Natural killer cell treated with Interleukin-12 subunit alpha and Interleukin-12 subunit beta and Interleukin-15 and Interleukin-18, amount 100 ng/mL, for 72 hours (primary cell): ENCODE measurements around the gene EN1. TPM values are rescaled to one million over a fixed set of nuclear protein-coding genes. Genes with fewer than 3 reads are reported as not detected.
A peak's percentile ranks its signal among the peaks of the same experiment; 100 is the strongest.

ENCODE experiments used
- ATAC-seq, 2 donors: fragments of 150-1000 bp; cut with Tn5 transposase in 1 of 2; sonication (Bioruptor Pico), chemical (Tn5 transposase) in 1 of 2; 2 replicates each; pipeline ENCODE4 v1.10.0; 2021
- DNase-seq: peaks from one replicate; pipeline ENCODE4 v3.0.0; 2022; ENCODE audit warnings: low spot score
- H3K27ac Mint-ChIP-seq, 2 donors: 1 replicate in 1 of 2; 2 replicates in 1 of 2; pipeline ENCODE4 v1.8.0; 2022; ENCODE audit warnings: mixed read lengths in 2 of 2, mild to moderate bottlenecking in 1 of 2, moderate library complexity in 1 of 2
- H3K27me3 Mint-ChIP-seq, 2 donors: 1 replicate in 1 of 2; 2 replicates in 1 of 2; pipeline ENCODE4 v1.8.0; 2022; ENCODE audit warnings: mixed read lengths in 2 of 2
- H3K36me3 Mint-ChIP-seq: one replicate; pipeline ENCODE4 v1.8.0; 2022; ENCODE audit warnings: mixed read lengths
- H3K4me1 Mint-ChIP-seq, 2 donors: 1 replicate in 1 of 2; 2 replicates in 1 of 2; pipeline ENCODE4 v1.8.0; 2022; ENCODE audit warnings: low read depth in 2 of 2, mixed read lengths in 2 of 2, mild to moderate bottlenecking in 1 of 2
- H3K4me3 Mint-ChIP-seq: one replicate; pipeline ENCODE4 v1.8.0; 2022; ENCODE audit warnings: mixed read lengths
- H3K9me3 Mint-ChIP-seq: 2 replicates; pipeline ENCODE4 v1.8.0; 2022; ENCODE audit warnings: mixed read lengths
- total RNA-seq, 2 donors: library from RNA; stranded (reverse); gene quantifications; one replicate each; pipeline ENCODE4 v1.2.3, GENCODE V29; 2022

The EN1 gene
- total RNA-seq, 2 donors from 2014 or later = not detected

DNA sequence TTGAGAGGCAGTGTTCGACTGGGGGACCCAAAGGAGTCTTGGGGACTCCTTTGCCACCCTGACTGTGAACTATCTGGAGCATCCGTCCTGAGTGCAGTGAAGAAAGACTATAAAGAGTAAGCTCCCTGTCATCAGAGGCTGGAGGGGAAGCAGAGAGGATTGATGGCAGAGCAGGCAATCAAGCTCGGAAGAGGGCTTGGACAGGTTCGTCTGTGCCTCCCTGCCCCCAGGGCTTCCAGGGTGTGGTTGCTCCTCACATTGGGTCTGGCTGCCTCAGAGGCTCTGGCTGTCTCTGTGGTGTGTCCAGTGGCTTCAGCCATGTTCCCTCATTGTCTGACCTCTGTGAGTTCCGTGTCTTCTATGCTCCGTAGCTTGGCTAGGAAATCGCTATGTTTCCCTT is 13.8 kb upstream of the EN1 start:
- no peaks in the 10 kb centered on the region for H3K36me3 Mint-ChIP-seq
- peaks cover 38 to 48% of the 10 kb centered on the region in 2 donors for H3K27me3 Mint-ChIP-seq
- no peak for DNase-seq
- H3K9me3 Mint-ChIP-seq = no peaks in the 10 kb centered on the region
- H3K27ac Mint-ChIP-seq = no peak overlapping the region
- no peak for ATAC-seq
- peaks cover 3 to 4% of the 10 kb centered on the region in 2 donors for H3K4me1 Mint-ChIP-seq
- H3K4me3 Mint-ChIP-seq = no peak overlapping the region

DNA sequence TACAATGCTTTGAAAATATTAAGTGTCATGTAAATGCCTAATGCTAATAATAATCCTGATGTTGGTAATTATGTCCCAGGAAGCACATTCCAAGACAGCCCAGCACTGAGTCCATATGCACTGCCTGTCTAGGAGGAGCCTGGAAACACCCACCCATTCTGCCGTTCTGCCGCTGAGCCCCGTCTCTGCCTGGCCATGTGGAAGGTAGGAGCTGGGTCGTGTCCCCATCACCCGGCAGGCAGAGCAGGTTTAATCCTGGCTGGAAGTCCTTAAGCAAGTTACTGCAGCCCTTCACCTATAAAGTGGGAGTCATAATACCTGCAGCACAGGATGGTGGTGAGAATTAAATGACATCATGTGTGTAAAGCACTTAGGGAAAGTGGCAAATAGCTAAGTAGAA is 13.1 kb upstream of the EN1 start:
- peaks cover 38 to 51% of the 10 kb centered on the region in 2 donors for H3K27me3 Mint-ChIP-seq
- H3K9me3 Mint-ChIP-seq = no peaks in the 10 kb centered on the region
- no peaks in the 10 kb centered on the region for H3K36me3 Mint-ChIP-seq
- ATAC-seq = no peak
- DNase-seq = no peak
- no peak overlapping the region for H3K4me3 Mint-ChIP-seq
- no peak overlapping the region for H3K27ac Mint-ChIP-seq
- H3K4me1 Mint-ChIP-seq = peaks cover 4 to 6% of the 10 kb centered on the region in 2 donors

DNA sequence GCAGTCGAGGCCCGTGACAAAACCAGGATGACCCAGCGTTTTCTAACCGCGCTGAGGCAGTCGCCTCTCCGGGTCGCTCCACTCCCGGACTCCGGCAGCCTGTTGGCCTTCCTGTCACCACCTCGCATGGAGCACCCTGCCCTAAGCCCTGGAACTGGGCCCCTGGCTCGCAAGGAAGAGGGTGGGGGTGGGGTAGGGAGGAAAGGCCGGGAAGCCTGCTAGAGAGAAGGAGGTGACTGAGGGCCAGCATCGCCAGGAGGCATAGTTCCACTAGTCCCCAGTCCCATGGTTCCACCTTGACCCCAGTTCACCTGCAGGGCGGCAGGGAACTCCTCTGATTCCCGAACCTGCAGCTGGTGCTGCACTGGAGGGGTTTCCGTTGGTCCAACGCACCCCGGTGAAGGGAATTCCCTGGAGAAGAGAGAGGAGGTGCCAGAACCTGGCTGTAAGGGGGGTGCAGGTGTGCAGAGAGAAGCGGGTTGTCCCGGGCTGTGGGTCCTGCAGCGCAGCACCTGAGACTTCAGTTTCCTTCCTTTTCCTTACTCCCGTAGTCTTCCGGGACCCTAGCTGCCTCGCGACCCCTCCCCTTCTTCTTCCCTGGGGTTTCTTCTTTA is 11.8 kb upstream of the EN1 start:
- H3K9me3 Mint-ChIP-seq = no peaks in the 10 kb centered on the region
- no peaks in the 10 kb centered on the region for H3K36me3 Mint-ChIP-seq
- ATAC-seq = no peak
- peaks cover 35 to 54% of the 10 kb centered on the region in 2 donors for H3K27me3 Mint-ChIP-seq
- H3K27ac Mint-ChIP-seq = no peak overlapping the region
- DNase-seq = no peak
- peaks cover 5 to 8% of the 10 kb centered on the region in 2 donors for H3K4me1 Mint-ChIP-seq
- H3K4me3 Mint-ChIP-seq = no peak overlapping the region

DNA sequence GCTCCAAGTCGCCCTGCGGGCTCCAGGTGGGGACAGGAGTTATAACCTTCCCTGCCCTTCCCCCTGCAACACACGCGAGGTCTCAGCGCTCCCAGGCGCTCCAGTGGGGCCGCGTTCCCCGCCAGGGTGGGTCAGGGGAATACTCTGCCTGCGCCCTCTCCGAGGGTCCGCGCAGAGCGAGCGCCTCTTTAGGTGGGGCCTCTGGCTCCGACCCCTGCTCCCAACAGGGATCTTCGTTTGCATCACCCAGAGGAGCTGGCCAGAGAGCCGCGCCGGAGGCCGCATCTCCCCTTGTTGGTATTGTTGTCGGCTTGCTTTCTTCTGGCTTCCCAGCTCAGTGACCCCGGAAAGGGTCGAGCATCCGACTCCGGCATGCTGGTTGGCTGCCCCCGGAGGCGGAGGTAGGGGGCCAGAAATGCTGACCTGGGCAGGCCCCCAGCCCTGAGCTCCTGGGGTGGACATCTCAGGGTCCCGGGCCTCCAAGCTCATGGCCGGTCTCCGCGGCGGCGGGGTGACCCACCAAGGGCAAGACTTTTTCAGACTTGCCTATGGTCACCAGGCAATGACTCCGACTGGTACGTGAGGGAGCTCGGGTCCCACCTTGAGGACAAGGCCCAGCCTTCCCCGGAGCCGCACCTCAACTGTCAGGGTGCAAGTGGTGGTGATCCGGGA is 11.2 kb upstream of the EN1 start:
- no peak for ATAC-seq
- H3K36me3 Mint-ChIP-seq = no peaks in the 10 kb centered on the region
- H3K27ac Mint-ChIP-seq = no peak overlapping the region
- H3K27me3 Mint-ChIP-seq = peaks cover 39 to 60% of the 10 kb centered on the region in 2 donors
- H3K4me3 Mint-ChIP-seq = no peak overlapping the region
- H3K9me3 Mint-ChIP-seq = no peaks in the 10 kb centered on the region
- DNase-seq = no peak
- peaks cover 9 to 12% of the 10 kb centered on the region in 2 donors for H3K4me1 Mint-ChIP-seq

DNA sequence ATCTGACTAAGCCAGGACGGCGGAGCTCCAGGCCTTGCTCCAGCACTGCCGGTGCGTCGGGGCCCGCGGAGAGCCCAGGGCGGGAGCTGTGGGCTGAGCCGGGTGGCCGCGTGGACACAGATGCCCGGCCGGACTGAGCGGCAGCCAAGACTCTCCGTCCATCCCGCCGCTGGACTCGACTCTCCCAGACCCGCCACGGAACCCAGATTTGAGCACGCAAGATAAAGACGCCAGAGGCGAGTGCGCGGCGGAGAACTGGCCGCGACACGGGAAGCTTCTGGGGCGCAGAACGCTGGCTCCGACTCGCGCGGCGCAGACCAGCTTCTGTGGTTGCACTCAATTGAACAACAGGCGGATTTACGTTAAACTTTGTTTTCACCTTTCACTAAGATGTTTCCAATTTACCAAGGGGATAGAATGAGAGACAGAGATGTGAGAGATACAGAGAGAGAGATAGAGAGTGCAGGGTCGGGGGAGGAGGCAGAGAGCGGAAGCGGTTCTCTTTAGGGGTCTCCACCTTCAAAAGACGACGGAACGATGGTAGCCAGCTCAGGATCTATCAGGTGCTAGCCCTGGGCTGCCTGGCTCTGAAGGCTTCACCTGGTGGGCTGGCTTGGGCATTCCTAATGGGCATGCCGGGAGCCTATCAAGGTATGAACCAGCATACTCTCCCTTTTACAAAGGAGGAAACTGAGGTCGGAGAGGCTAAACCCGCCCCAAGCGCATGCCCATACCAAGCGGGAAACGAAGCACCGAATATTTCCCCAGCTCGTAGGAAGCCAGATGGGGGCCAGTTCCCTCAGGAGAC is 10.4 kb upstream of the EN1 start:
- peaks cover 9 to 16% of the 10 kb centered on the region in 2 donors for H3K4me1 Mint-ChIP-seq
- H3K4me3 Mint-ChIP-seq = no peak overlapping the region
- no peak overlapping the region for H3K27ac Mint-ChIP-seq
- no peaks in the 10 kb centered on the region for H3K9me3 Mint-ChIP-seq
- H3K27me3 Mint-ChIP-seq = peaks cover 43 to 64% of the 10 kb centered on the region in 2 donors
- ATAC-seq (no peak), DNase-seq (no peak)
- no peaks in the 10 kb centered on the region for H3K36me3 Mint-ChIP-seq

DNA sequence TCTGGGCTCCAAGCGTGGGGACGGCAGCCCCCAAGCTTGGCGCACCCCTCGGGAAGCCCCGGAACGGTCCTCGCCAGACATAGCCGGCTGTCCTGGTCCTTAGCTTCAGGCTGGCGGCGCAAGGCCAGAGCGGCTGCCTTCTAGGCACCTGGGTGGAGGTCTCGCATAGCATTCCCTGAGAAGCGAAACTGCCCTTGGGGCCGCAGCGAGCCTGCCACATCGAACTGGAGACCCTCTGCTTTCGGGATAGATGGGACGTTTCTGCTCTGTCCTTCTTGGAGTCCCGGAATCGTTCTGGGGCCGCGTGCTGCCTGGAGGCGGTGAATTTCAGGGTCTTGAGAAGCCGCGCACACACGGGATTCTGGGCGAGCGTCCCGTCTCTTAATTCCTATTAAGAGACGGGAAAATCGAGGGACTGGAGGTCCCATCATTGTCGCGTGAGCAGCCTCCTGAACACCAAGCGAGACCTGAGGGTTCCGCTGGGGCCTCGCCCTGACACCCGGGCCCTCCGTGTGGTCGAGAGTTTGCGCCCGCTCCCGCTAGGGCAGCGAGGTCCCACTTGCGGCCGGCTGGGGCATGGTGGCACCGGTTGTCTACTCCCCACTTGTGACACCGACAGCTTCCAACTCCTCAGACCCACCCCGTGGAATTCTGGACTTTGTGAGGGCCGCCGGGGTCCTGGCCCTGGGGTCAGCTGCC is 9.7 kb upstream of the EN1 start:
- peaks cover 44 to 64% of the 10 kb centered on the region in 2 donors for H3K27me3 Mint-ChIP-seq
- H3K4me1 Mint-ChIP-seq = peaks cover 9 to 19% of the 10 kb centered on the region in 2 donors
- no peak overlapping the region for H3K4me3 Mint-ChIP-seq
- H3K36me3 Mint-ChIP-seq = no peaks in the 10 kb centered on the region
- DNase-seq (no peak), ATAC-seq (no peak)
- H3K27ac Mint-ChIP-seq = no peak overlapping the region
- no peaks in the 10 kb centered on the region for H3K9me3 Mint-ChIP-seq

DNA sequence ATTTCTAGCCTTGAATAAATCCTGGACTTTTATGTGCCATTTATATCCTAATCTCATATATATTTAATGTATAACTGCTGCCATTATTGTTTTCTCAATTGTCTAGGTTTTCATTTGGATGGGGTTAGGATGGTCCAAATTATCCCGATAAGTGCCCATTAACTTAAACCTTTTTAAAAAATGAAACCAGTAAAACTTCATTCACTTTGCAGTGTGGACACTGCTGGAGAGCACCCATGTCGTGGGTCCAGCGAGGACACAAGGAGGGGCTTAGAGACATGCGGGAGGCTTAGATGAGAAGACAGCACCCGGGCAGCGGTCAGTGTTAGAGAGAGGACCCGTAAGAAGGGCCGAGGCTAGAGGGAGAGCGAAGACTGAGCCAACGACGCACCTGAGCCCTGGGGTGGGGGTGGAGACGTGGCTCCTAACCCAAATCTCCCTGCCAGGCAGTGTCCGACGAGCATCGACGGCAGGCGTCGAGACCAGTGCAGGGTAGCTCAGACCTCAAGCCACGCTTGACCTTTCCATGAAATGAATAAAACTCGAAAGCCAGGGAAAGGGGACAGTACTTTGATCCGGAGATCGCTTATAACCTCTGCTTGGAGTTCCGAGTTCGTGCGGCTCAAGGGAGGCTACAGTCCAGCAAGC is 9.0 kb upstream of the EN1 start:
- DNase-seq (no peak), ATAC-seq (no peak)
- Mint-ChIP-seq H3K36me3 (no peaks in the 10 kb centered on the region), H3K27ac (no peak overlapping the region), H3K4me3 (peak overlapping the region; percentile 65), H3K4me1 (peaks cover 9 to 19% of the 10 kb centered on the region in 2 donors), H3K27me3 (peaks cover 41 to 65% of the 10 kb centered on the region in 2 donors), H3K9me3 (no peaks in the 10 kb centered on the region)

DNA sequence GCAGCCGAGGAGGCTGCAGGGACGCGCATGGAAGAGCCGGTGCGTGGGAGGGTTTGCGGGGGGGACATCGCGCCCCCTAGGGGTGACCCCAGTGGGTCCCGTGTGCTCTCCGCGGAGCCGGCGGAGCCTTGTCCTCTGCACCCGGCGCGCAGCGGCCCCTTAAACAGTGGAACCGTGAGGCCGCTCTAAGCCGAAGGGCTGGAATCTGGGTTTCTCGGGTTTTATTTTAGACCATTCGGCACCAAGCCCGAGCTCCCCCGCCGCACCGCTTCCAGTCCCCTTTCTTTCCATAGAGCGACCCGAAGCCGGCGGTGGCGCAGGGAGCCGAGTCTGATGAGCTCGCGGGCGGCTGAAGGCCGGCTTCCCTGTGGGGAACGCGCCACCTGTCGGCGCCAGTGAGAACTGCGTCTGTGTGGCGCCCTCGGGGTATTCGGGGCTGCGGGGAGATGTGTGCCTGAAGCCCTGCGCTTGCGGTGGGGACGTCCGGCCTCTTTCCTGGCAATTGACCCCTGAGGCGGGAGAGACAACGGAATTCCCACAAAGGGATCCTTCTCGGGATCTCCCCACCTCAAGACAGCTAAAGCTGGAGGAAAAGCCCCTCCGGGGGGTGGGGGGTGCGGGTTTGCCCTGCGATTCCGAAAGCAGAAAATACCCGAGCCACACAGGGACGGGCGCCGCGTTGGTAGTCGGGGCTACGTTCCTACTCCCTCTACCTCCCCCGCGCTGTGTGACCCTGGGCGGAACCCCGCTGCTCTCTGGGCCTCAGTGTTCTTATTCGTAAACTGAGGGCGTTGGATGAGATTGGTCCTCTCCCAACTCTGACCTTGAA is 8.2 kb upstream of the EN1 start:
- H3K27ac Mint-ChIP-seq = no peak overlapping the region
- H3K4me3 Mint-ChIP-seq = peak overlapping the region; percentile 65

DNA sequence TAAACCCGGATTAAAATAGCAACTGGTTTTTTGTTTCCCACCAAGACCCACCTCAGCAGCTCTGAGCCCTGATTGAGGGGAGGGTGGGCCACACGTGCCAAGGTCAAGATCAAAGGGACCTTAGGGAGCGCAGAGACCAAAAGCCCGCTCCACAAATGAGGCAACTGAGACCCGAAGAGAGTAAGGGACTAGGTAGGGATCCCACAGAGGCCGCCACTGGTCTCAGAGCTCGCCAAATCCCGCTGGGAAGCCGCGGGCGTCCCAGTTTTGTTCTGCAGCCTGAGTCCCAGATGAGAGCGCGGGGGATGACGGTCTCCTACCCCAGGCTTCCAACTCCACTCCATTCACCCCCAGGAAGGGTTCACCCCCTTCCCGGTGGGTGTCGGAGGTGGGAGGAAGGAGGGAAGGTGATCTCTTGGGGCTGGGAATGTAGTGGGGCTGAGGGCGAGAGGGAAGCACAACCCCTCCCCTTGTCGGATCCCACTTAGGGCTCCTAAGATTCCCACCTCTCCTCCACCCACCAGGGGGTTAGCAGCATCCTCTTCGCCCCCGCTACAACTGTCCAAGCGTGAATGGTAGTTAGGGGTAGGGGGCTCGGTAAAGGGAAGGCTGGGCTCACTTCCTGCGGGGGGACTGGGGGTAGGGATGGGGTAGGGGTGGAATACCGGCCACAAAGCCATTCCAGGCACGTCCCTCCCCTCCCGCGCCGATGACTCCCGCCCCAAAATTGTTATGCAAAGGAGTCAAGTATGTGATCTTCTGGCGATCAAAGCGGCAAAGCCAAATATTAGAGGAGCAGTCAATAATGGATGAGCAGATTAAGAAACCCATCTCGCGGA is 7.3 kb upstream of the EN1 start:
- Mint-ChIP-seq H3K4me3 (no peak overlapping the region), H3K36me3 (no peaks in the 10 kb centered on the region), H3K4me1 (peaks cover 9 to 19% of the 10 kb centered on the region in 2 donors), H3K9me3 (no peaks in the 10 kb centered on the region), H3K27ac (no peak overlapping the region), H3K27me3 (peaks cover 44 to 66% of the 10 kb centered on the region in 2 donors)
- DNase-seq (no peak), ATAC-seq (no peak)

More for the DNA sequence above, 8.2 kb upstream of the EN1 start:
- no peaks in the 10 kb centered on the region for H3K9me3 Mint-ChIP-seq
- H3K27me3 Mint-ChIP-seq = peaks cover 42 to 66% of the 10 kb centered on the region in 2 donors
- ATAC-seq (peak; percentile 82 to 88), DNase-seq (peak; percentile 82)
- H3K4me1 Mint-ChIP-seq = peaks cover 9 to 19% of the 10 kb centered on the region in 2 donors
- H3K36me3 Mint-ChIP-seq = no peaks in the 10 kb centered on the region

DNA sequence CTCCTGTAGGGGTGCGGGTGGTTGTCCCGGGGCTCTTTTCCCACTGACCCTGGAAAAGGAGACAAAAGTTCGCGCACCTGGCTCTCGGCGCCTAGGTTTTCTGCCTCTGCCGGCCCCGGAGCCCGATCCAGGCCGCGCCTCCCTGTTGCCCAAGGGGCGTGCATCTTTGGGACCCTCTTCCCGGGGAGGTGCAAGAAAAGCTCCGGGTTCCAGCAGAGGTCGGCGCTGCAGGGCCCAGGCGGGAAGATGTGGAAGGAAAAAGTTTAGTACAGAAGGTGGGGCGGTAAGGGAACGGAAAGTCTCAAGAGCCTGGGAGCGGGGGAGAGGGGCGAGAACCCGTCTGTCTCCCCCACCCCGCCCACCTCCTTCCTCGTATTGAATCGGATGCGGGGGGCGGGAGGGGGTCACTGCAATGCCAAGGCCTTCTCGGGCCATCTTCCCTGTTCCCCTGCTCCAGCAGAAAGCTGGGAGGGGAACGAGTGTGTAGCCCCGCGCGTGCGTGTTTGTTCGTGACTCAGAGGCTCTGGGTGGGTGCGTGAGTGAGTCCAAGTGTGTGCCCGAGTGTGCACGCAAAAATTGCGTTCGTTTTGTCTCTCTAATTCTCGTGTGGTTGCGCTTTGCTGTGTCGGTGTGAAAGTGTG is 6.3 kb upstream of the EN1 start:
- Mint-ChIP-seq H3K9me3 (no peaks in the 10 kb centered on the region), H3K36me3 (no peaks in the 10 kb centered on the region), H3K4me1 (peaks cover 9 to 21% of the 10 kb centered on the region in 2 donors), H3K27me3 (peaks cover 45 to 69% of the 10 kb centered on the region in 2 donors), H3K4me3 (peak overlapping the region; percentile 42), H3K27ac (no peak overlapping the region)
- DNase-seq (peak; percentile 20), ATAC-seq (no peak)

DNA sequence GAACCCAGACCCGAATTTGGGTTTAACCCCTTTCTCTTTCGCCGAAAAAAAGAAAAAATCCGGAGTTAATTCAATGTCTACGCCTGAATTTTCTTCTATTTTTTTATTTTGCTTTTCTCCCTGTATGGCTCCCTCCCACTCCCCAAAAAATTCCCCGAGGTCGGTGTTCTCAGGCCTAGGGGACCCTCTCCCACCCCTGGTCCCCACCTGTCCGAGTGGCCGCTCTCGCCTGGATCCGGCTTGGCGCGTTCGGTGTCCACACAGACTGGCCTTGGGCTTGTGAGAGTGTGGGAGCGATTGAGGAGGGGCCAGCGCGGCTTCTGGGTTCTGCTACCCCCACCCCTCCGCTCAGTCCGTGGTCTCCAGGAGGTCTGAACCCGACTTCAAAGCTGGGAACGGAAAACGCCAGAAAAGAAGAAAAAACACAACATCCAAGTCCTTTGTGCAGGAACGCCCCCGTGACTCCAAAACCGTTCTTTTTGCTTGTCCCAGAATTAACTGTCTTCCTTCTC is 5.7 kb upstream of the EN1 start:
- Mint-ChIP-seq H3K4me1 (peaks cover 12 to 23% of the 10 kb centered on the region in 2 donors), H3K27ac (no peak overlapping the region), H3K27me3 (peaks cover 47 to 72% of the 10 kb centered on the region in 2 donors), H3K36me3 (no peaks in the 10 kb centered on the region), H3K9me3 (no peaks in the 10 kb centered on the region), H3K4me3 (no peak overlapping the region)
- ATAC-seq = no peak
- DNase-seq = no peak
